Vagina (tissue), 2 donors: ENCODE data around the gene F5. TPM values are rescaled to one million over a fixed set of nuclear protein-coding genes. Genes with fewer than 3 reads are reported as not detected.

Experiments used
- DNase-seq, 2 donors: peaks; one replicate each; pipeline ENCODE4 v3.0.0-alpha.2; 2017; ENCODE audit errors: extremely low spot score in 2 of 2
- H3K27ac ChIP-seq: fragments of 200-600 bp; sonication (generic); one replicate; pipeline ENCODE4 v1.5.1; 2019
- H3K27me3 ChIP-seq: fragments of 200-600 bp; sonication (generic); one replicate; pipeline ENCODE4 v1.5.1; 2019
- H3K36me3 ChIP-seq, 2 donors: fragments of 200-600 bp; sonication (generic); one replicate each; pipeline ENCODE4 v1.5.1; 2017 to 2019
- H3K4me1 ChIP-seq: fragments of 200-600 bp; sonication (generic); one replicate; pipeline ENCODE4 v1.5.1; 2019
- H3K4me3 ChIP-seq, 2 donors: fragments of 200-600 bp; sonication (generic); 1 replicate in 1 of 2; 2 replicates in 1 of 2; pipeline ENCODE4 v1.5.1; 2016 to 2019
- H3K9me3 ChIP-seq: fragments of 200-600 bp; sonication (generic); one replicate; pipeline ENCODE4 v1.5.1; 2019
- POLR2A ChIP-seq, 2 donors: fragments of 450-650 bp; IDR thresholded peaks; one replicate each; pipeline ENCODE4 v1.6.1; 2017; ENCODE audit warnings: antibody characterized with exemption in 2 of 2, mild to moderate bottlenecking in 2 of 2, moderate library complexity in 2 of 2
- POLR2AphosphoS5 ChIP-seq, 2 donors: sonication (generic); formaldehyde crosslinking; IDR thresholded peaks; one replicate each; pipeline ENCODE4 v1.9.0; 2017; ENCODE audit warnings: antibody characterized with exemption in 2 of 2, mild to moderate bottlenecking in 2 of 2, low read depth in 1 of 2; ENCODE audit not compliant: insufficient read depth in 1 of 2
- intact Hi-C: fragments of 100-400 bp; cut with DNase I; formaldehyde crosslinking; loops from one replicate; pipeline ENCODE4 v1.15.1; 2023
- total RNA-seq: library from RNA; depleted of rRNA; stranded (reverse); fragments of >200 nt; gene quantifications from one replicate; pipeline ENCODE4 v1.2.3, GENCODE V29; 2016
- TF ChIP-seq, protein P1 (sequence below), 3 experiments: fragments of 450-650 bp in 2 of 3; fragments of 200-600 bp in 1 of 3; sonication (generic) in 1 of 3; IDR thresholded peaks; one replicate each; pipeline ENCODE4 v1.5.1; 2017 to 2019; ENCODE audit warnings: antibody characterized with exemption in 3 of 3, mild to moderate bottlenecking in 2 of 3, moderate library complexity in 2 of 3

F5 gene
- total RNA-seq, 1 donor from 2014 or later, result 3.9 TPM

DNA sequence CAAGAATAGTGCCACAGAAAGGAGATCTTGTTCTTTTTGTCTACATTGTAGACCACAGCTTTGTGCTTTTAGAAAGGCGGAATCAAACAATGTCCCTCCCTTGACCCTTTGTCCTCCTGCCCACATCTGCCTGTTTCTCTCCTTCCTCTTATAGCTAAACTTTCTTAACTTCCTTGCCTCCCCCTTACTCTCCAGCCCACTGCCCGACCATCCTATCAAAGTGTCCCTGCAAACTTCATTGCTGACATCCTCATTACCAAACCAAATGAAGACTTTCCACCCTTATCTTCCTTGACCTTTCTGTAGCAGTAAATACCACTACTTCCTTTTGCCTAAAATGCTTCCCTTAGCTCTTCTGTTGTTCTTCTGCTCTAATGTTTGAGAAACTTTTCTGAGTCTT is 38.6 kb upstream of the F5 start:
- intact Hi-C loops, result no loop called here
- no peaks in the 10 kb centered on the region for H3K36me3 ChIP-seq
- H3K27me3 ChIP-seq, result no peaks in the 10 kb centered on the region
- no peaks in the 10 kb centered on the region for H3K4me1 ChIP-seq
- H3K9me3 ChIP-seq, result no peaks in the 10 kb centered on the region
- TF ChIP-seq POLR2A (IDR thresholded peaks at IDR 0.05) (no peak), POLR2AphosphoS5 (IDR thresholded peaks at IDR 0.05; ENCODE audit: insufficient read depth in 1 of 2, low read depth in 1 of 2) (no peak)
- TF ChIP-seq, protein P1, sequence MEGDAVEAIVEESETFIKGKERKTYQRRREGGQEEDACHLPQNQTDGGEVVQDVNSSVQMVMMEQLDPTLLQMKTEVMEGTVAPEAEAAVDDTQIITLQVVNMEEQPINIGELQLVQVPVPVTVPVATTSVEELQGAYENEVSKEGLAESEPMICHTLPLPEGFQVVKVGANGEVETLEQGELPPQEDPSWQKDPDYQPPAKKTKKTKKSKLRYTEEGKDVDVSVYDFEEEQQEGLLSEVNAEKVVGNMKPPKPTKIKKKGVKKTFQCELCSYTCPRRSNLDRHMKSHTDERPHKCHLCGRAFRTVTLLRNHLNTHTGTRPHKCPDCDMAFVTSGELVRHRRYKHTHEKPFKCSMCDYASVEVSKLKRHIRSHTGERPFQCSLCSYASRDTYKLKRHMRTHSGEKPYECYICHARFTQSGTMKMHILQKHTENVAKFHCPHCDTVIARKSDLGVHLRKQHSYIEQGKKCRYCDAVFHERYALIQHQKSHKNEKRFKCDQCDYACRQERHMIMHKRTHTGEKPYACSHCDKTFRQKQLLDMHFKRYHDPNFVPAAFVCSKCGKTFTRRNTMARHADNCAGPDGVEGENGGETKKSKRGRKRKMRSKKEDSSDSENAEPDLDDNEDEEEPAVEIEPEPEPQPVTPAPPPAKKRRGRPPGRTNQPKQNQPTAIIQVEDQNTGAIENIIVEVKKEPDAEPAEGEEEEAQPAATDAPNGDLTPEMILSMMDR (IDR thresholded peaks at IDR 0.05), result no peak
- no peak for DNase-seq
- no peak overlapping the region for H3K4me3 ChIP-seq
- H3K27ac ChIP-seq, result no peak overlapping the region

DNA sequence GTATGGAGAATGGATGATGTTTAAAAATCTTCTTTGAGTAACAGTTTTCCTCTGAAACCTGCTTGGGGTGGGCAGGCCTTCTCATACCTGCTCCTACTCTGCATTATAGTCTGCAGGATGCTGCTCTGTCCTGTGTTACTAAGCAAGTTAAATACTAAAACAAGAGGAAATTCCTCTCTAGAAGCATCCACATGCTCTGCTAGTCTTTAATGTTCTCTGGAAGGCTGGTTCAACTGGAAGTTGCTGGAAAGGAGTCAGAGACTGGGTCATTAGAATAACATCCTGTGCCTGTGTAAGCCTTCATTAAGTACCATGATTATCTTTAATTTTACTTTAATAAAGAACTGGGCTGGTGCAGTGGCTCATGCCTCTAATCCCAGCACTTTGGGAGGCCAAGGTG is 37.8 kb upstream of the F5 start:
- Histone ChIP-seq H3K27me3 (no peaks in the 10 kb centered on the region), H3K4me1 (no peaks in the 10 kb centered on the region), H3K9me3 (no peaks in the 10 kb centered on the region), H3K36me3 (no peaks in the 10 kb centered on the region), H3K4me3 (no peak overlapping the region), H3K27ac (no peak overlapping the region)
- peak in 1 of 2 donors; percentile 33 for TF ChIP-seq POLR2AphosphoS5 (IDR thresholded peaks at IDR 0.05; ENCODE audit: insufficient read depth in 1 of 2, low read depth in 1 of 2)
- no peak for TF ChIP-seq POLR2A (IDR thresholded peaks at IDR 0.05)
- no peak for DNase-seq
- intact Hi-C loops, result no loop called here

DNA sequence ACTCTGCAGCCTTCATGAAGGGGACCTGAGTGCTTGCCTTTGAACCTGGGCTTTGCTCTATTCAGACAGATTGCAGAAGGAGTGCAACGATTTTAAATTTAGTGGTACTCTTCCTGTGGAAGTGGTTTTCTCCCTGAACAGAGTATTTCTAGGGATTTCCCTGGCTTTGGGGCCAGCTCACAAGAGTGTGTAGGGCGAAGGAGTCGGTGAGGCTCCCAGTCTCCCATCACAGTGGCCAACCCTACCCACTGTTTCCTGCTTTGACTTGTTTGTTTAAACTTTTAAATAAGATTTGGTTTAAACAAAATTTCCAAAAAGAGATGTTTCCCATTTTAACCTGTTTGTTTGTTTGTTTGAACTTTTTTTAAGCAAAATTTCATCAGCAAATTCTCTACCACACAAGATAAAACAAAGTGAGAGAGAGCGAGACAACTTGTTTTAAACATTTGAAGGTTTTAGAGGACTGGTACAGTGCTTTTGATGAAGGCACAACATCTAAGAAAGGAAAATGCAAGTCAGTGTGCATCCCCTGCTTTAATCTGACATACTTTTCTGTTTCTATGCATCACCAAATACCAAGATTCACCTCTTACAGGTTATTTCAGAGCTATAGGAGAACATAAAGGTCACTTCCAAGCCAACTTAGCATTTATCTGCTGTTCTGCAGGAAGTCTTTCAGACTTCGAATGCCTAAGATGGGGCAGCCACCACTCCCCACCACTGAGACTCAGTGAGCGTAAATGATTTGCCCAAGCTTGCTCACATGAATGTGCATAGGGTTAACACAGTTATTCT is 37.0 kb upstream of the F5 start:
- no peaks in the 10 kb centered on the region for H3K27me3 ChIP-seq
- H3K4me3 ChIP-seq, result no peak overlapping the region
- H3K4me1 ChIP-seq, result no peaks in the 10 kb centered on the region
- intact Hi-C loops, result no loop called here
- H3K9me3 ChIP-seq, result no peaks in the 10 kb centered on the region
- no peaks in the 10 kb centered on the region for H3K36me3 ChIP-seq
- TF ChIP-seq, protein P1 (IDR thresholded peaks at IDR 0.05), result no peak
- no peak for TF ChIP-seq POLR2AphosphoS5 (IDR thresholded peaks at IDR 0.05; ENCODE audit: insufficient read depth in 1 of 2, low read depth in 1 of 2)
- no peak for TF ChIP-seq POLR2A (IDR thresholded peaks at IDR 0.05)
- no peak overlapping the region for H3K27ac ChIP-seq
- DNase-seq, result no peak

DNA sequence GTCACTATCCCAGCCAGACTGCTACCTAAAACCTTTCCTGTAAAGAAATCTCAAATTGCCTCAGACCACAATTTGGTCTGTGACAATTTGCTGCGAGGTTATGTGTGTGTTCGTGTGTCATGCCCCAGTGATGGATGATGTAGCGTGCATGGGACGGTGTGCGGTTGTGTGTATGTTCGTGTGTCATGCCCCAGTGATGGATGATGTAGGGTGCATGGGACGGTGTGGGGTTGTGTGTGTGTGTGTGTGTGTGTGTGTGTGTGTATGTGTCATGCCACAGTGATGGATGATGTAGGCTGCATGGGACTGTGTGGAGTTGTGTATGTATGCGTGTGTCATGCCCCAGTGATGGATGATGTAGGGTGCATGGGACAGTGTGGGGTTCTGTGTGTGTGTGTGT is 34.3 kb upstream of the F5 start:
- Histone ChIP-seq H3K4me3 (no peak overlapping the region), H3K36me3 (no peaks in the 10 kb centered on the region), H3K9me3 (no peaks in the 10 kb centered on the region), H3K4me1 (no peaks in the 10 kb centered on the region), H3K27ac (no peak overlapping the region), H3K27me3 (no peaks in the 10 kb centered on the region)
- DNase-seq, result no peak
- intact Hi-C loops, result no loop called here
- no peak for TF ChIP-seq POLR2A (IDR thresholded peaks at IDR 0.05)
- TF ChIP-seq, protein P1 (IDR thresholded peaks at IDR 0.05), result no peak
- no peak for TF ChIP-seq POLR2AphosphoS5 (IDR thresholded peaks at IDR 0.05; ENCODE audit: insufficient read depth in 1 of 2, low read depth in 1 of 2)

DNA sequence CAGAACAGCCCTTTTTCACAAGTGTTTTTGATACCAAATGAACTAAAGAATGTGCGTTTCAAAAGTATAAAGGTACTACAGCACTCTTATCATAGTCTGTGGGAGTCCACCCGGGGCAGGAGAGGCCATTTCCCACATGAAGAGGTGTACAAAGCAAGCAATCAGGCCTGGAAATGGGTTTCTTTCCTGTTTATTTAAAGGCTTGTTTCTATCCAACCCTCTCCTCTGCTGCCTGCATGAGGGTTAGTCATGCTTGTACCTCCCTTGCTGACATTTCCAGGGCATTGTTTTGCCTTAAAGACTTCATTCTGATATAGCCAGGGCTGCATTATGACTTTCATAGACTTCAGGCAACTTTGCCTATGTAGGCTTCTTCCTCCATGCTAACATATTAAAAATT is 32.1 kb upstream of the F5 start:
- Histone ChIP-seq H3K4me1 (no peaks in the 10 kb centered on the region), H3K27me3 (no peaks in the 10 kb centered on the region), H3K36me3 (no peaks in the 10 kb centered on the region), H3K4me3 (no peak overlapping the region), H3K27ac (no peak overlapping the region), H3K9me3 (no peaks in the 10 kb centered on the region)
- no peak for DNase-seq
- intact Hi-C loops, result no loop called here
- TF ChIP-seq POLR2AphosphoS5 (IDR thresholded peaks at IDR 0.05; ENCODE audit: insufficient read depth in 1 of 2, low read depth in 1 of 2) (no peak), POLR2A (IDR thresholded peaks at IDR 0.05) (no peak)
- TF ChIP-seq, protein P1 (IDR thresholded peaks at IDR 0.05), result no peak
